Measurements from ENCODE around the gene FBXL4.

- no peak for TF ChIP-seq CTCF (conservative IDR thresholded peaks at IDR 0.05; ENCODE audit: low read length)
- no peak for TF ChIP-seq EZH2phosphoT487 (IDR thresholded peaks at IDR 0.05; ENCODE audit: borderline replicate concordance)
These were observed 15.4 kb downstream of the FBXL4 start for GRCh38 chr6:98932381-98932780.
